Dedifferentiated amniotic fluid mesenchymal stem cell (primary cell): ENCODE measurements around the gene ALG8.
"Not testable (repeated sequence)": the region's sequence is repeated elsewhere in the genome, so short reads cannot be mapped to it uniquely, and the experiment has no call there.

ENCODE experiments used
- DNase-seq: peaks from one replicate; pipeline ENCODE4 v3.0.0-alpha.2; 2016; ENCODE audit errors: extremely low spot score

ALG8 gene

GRCh38 chr11:78100676-78101472, 38.6 kb downstream of the ALG8 start:
- DNase-seq: no peak

GRCh38 chr11:78100261-78100660, 39.2 kb downstream of the ALG8 start:
- DNase-seq: no peak

- no peak for DNase-seq
Measured at GRCh38 chr11:78099666-78100065, 39.8 kb downstream of the ALG8 start.

DNA sequence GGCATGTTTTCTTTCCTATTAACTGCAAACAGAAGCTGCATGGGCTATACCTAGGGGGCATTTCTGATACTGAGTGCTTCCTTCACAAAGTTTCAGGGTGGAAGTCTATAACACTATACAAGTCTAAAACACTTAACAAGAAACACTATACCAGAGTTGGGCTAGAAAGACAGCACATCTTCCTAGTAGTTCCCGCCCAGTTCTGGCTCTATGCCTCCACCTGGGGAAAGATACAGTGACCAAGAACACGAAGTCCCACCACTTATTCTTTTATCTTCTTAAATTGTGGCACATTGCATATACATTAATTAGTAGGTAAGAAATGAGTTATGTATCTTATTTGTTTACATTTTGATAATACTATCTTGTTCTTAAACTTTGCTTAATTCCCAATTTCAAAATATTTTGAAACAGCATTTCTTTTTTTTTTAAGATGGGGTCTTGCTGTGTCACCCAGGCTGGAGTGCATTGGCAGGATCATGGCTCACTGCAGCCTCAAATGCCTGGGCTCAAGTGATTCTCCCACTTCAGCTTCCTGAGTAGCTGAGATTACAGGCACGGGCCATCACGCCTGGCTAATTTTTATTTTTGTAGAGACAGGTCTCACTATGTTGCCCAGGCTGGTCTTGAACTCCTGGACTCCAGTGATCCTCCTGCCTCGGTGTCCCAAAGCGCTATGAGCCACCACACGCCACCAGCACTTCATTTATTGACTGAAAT, 41.6 kb downstream of the ALG8 start:
- no peak for DNase-seq

GRCh38 chr11:78094250-78094649, 45.2 kb downstream of the ALG8 start:
- DNase-seq: no peak

- DNase-seq: not testable (repeated sequence)
Measured at GRCh38 chr11:78086521-78087074, 52.8 kb downstream of the ALG8 start.

DNA sequence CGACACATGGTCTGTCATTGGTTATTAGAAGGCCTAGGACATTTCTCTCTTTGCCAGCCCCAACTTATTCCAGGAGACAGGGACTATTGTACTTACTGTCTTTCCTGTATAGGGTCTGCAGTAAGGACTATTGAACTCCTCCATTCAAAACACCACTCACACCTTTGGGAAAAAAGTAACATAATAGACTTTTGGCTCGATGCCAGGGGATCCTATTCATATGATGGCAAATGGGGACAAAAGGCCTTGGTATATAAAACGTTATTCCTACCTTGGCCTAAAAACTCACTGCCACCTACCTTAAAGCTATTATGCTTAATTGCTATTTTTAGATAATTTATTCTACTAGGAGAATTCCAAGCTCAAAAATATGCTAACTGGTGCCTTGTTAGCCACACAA, 53.5 kb downstream of the ALG8 start:
- no peak for DNase-seq

DNA sequence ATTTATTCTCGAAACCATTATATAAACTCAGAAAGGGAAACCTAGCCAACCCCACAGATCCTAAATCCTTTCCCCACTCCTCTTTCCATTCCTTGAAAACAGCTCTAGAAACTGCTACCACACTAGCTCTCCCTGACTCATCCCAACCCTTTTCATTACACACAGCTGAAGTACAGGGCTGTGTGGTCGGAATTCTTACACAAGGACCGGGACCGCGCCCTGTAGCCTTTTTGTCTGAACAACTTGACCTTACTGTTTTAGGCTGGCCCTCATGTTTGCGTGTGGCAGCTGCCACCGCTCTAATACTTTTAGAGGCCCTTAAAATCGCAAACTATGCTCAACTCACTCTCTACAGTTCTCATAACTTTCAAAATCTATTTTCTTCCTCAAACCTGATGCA, 54.9 kb downstream of the ALG8 start:
- not testable (repeated sequence) for DNase-seq

- no peak for DNase-seq
Measured at GRCh38 chr11:78083021-78083420, 56.4 kb downstream of the ALG8 start.

DNA sequence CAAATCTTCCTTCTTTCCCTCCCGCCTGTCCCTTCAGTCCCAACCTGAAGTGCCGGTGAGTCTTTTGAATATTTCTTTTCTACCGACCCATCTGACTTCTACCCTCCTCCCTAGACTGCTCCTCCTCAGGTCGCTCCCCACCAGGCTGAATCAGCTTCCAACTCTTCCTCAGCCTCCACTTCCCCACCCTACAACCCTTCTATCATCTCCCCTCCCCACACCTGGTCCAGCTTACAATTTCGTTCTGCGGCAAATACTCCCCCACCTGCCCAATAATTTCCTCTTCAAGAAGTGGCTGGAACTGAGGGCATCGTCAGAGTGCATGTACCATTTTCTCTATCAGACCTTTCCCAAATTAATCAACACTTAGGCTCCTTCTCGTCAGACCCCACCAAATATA, 57.3 kb downstream of the ALG8 start:
- DNase-seq: no peak

DNA sequence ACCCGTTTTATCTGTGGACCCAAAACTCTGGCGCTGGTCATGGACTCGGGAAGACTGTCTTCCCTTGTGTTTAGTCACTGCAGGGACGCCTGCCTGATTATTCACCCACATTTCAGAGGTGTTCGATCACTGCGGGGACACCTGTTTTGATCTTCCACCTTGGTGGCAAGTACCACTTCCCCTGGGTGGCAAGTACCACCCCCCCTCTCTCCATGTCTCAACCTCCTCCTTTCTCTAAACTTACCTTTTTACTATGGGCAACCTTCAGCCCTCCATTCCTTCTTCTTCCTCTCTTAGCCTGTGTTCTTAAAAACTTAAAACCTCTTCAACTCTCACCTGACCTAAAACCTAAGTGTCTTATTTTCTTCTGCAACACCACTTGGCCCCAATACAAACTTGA, 57.8 kb downstream of the ALG8 start:
- DNase-seq: no peak

- no peak for DNase-seq
Measured at GRCh38 chr11:78080818-78081495, 58.5 kb downstream of the ALG8 start.

DNA sequence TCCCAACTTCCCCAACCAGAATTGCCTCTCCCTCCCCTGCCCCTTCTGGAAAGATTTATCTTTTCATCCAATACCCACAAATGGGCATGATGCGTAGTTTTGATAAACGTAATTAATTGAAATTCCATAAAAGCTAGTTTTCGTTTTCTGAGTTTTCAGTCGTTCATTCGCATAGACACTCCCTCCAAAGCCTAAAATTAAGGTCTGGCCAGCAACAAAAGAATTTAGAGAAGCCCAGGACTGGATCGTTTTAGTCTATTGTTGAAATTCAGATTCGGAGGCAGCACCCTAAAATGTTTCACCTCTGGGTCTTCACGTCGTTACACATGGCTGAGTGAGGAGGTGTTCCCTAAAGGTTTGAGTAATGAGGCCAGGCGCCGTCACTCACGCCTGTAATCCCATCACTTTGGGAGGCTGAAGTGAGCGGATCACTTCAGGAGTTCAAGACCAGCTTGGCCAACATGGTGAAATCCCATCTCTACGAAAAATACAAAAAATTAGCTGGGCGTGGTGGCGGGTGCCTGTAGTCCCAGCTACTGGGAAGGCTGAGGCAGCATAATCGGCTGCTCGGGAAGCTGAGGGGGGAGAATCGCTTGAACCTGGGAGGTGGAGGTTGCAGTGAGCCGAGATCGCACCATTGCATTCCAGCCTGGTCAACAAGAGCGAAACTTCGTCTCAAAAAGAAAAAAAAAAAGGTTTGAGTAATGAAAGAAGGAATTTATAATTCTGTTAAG, 59.2 kb downstream of the ALG8 start:
- DNase-seq: no peak

GRCh38 chr11:78079232-78080083, 60.0 kb downstream of the ALG8 start, which contains the start of gene NDUFC2:
NDUFC2 (minus strand) TSS chr11:78079862; CDS start chr11:78079744, 118 bp downstream.
- DNase-seq: peak; percentile 76

DNA sequence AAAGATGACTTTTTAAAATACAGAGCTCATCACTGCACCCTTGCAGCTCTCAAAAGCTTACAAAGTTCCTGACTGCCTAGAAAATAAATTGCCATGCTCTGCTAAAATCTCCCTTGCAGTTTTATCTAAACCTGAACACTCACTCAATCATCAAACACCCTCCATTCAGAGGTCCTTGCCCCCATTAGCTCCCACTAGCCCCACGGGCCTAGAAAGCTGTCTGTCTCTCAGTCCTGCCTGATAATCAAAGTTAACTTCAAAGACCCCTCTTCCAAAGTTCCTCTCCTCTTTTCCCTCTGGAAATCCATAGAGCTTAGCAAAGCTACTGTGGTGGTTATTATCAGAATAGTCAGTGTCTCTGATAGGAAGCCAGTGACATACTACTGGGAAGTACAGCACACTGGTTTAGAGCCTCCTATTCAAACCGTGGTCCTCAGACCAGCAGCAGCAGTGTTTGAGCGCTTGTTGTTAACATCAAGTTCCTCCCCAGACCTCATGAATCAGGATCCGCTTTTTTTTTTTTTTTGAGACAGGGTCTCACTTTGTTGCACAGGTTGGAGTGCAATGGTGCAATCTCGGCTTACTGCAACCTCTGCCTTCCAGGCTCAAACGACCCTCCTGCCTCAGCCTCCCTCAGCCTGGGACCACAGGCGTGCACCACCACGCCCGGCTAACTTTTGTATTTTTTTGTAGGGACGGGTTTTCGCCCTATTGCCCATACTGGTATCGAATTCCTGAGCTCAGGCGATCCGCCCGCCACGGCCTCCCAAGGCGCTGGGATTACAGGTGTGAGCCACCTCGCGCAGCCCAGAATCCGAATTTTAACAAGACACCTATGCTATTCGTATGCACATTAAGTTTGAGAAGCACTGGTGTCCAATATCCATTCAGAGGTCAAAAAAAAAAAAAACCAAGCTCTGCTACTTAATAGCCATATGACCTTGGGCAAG, 60.9 kb downstream of the ALG8 start:
- no peak for DNase-seq

DNA sequence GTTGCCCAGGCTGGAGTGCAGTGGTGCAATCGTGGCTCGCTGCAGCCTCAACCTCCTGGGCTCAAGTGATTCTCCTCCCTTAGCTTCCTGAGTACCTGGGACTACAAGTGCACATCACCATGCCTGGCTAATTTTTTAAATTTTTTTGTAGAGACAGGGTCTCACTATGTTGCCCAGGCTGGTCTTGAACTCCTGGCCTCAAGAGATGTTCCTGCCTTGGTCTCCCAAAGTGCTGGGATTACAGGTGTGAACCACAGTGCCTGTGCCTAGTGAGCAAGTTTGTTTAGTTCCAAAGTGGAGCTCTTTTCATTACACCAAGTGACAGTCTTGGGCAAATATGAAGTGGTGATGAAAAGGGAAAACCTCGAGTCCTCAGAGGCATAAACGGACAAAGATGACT, 61.8 kb downstream of the ALG8 start:
- DNase-seq: not testable (repeated sequence)

DNA sequence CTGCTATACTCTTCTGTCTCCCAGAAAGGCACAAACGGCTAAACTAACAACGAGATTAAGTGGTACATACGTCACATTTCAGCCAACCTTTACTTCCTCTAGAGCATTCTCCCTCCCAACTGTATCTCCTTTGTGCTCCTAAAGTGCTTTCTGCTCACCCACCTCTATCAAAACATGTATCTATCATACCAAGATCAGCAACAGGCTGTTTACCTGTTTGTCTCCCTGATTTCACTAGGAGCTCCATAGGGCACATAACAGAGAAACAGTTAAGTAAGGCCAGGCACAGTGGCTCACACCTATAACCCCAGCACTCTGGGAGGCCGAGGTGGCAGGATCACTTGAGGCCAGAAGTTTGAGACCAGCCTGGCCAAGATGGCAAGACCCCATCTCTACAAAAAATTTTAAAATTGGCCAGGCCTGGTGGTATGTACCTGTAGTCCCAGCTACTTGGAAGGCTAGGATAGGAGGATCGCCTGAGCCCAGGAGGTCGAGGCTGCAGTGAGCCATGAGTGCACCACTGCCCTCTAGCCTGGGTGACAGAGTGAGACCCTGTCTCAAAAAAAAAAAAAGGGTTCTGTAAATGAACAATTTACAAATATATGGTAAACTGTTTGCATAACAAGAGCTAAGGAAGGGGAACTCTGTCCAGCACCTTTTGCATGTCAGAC, 62.6 kb downstream of the ALG8 start:
- DNase-seq: no peak

DNA sequence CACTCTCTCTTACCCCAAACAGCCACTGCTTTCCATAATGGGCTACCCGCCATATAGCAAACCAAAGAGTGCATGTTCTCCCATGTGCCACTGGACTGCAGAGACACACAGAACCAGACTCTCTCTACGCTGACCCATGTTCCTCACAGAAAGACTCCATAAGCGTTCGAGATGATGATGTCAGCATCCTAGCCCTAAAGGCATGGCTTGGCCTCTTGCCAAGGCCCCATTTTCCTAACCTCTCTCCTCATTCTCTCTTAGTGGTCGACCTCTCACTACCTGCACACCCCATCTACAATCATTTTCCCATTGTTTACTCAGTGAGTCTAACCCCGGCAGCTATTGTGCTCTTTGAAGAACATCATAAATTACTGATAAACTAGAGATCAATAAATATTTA, 64.7 kb downstream of the ALG8 start:
- DNase-seq: no peak

GRCh38 chr11:78072455-78072854, 67.0 kb downstream of the ALG8 start:
- DNase-seq: no peak
